Common myeloid progenitor, CD34-positive (primary cell): ENCODE data around the gene RAPGEF6.

Experiments used
- CTCF ChIA-PET: fragments of 350-600 bp; sonication (Branson Sonifier 250); formaldehyde crosslinking; loops from one replicate; lab custom pipeline; 2021; ENCODE audit warnings: antibody characterized with exemption; lab: Charles Lee
- POLR2A ChIA-PET: fragments of 350-600 bp; sonication (Branson Sonifier 250); formaldehyde crosslinking; loops from one replicate; lab custom pipeline; 2021; ENCODE audit warnings: antibody characterized with exemption; lab: Charles Lee
- DNase-seq, 3 donors: peaks; one replicate each; pipeline versions ENCODE4 v3.0.0 to v3.0.0-alpha.2; 2013
- H3K27ac ChIP-seq, 2 experiments: 1 replicate in 1 of 2; 2 replicates in 1 of 2; pipeline ENCODE4 v1.7.0; 2013; ENCODE audit warnings: inconsistent platforms in 2 of 2, low read length in 2 of 2, mild to moderate bottlenecking in 2 of 2, low read depth in 1 of 2, moderate library complexity in 1 of 2; ENCODE audit not compliant: severe bottlenecking in 2 of 2, insufficient read depth in 1 of 2, poor library complexity in 1 of 2
- H3K27me3 ChIP-seq, 5 experiments: replicated peaks in 2 of 5; 1 replicate in 3 of 5; 2 replicates in 2 of 5; pipeline versions ENCODE4 v1.6.1 to v1.7.0; 2013; ENCODE audit warnings: low read length in 4 of 5, mild to moderate bottlenecking in 2 of 5, moderate library complexity in 2 of 5, inconsistent platforms in 1 of 5; ENCODE audit not compliant: insufficient read depth in 5 of 5, control insufficient read depth in 4 of 5
- H3K36me3 ChIP-seq, 4 experiments: 1 replicate in 2 of 4; 2 replicates in 2 of 4; pipeline versions ENCODE4 v1.6.1 to v1.7.0; 2013; ENCODE audit warnings: low read length in 3 of 4, control low read depth in 1 of 4, mild to moderate bottlenecking in 1 of 4; ENCODE audit not compliant: control insufficient read depth in 4 of 4, insufficient read depth in 4 of 4
- H3K4me1 ChIP-seq, 4 experiments: 1 replicate in 3 of 4; 2 replicates in 1 of 4; pipeline versions ENCODE4 v1.6.1 to v1.7.1; 2013; ENCODE audit warnings: low read length in 3 of 4, mild to moderate bottlenecking in 3 of 4, control low read depth in 1 of 4, inconsistent platforms in 1 of 4, moderate library complexity in 1 of 4; ENCODE audit not compliant: control insufficient read depth in 4 of 4, insufficient read depth in 4 of 4; ENCODE audit errors: control extremely low read depth in 1 of 4
- H3K4me3 ChIP-seq, 7 experiments: 1 replicate in 4 of 7; 2 replicates in 3 of 7; pipeline versions ENCODE4 v1.5.1 to v1.7.0; 2013; ENCODE audit warnings: mild to moderate bottlenecking in 7 of 7, low read length in 6 of 7, moderate library complexity in 6 of 7, inconsistent platforms in 2 of 7, low read depth in 2 of 7, control low read depth in 1 of 7; ENCODE audit not compliant: insufficient read depth in 4 of 7, control insufficient read depth in 1 of 7; ENCODE audit errors: extremely low read depth in 1 of 7
- H3K9me3 ChIP-seq, 5 experiments: 1 replicate in 4 of 5; 2 replicates in 1 of 5; pipeline versions ENCODE4 v1.6.1 to v1.7.1; 2013; ENCODE audit warnings: low read length in 4 of 5, mild to moderate bottlenecking in 2 of 5, inconsistent platforms in 1 of 5, low read depth in 1 of 5, moderate library complexity in 1 of 5; ENCODE audit not compliant: control insufficient read depth in 4 of 5, insufficient read depth in 2 of 5; ENCODE audit errors: control extremely low read depth in 1 of 5
- WGBS: methylation state at CpG from one replicate; pipeline ENCODE4 v1.1.5; 2013; ENCODE audit not compliant: insufficient coverage; 5-methylcytosine and 5-hydroxymethylcytosine counted together

Gene RAPGEF6

DNA sequence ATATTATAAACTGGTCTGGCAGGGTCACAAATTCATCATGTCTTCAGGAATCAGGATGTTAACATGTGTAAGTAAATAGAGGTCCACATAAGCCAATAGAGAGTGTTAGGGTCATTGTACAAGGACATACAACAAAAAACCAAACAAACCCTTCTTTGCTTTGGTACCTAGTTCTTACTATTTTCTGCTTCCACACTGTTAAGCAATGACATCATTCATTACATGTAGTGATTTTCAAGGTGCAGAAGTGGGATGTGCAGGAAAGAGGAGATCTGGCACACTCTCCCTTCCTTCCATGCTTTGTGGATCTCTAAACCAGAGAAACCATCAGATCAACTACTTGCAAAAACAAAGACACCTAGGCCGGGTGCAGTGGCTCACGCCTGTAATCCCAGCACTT lies 184.1 kb downstream of the RAPGEF6 start:
- H3K4me1 ChIP-seq: no peaks in the 10 kb centered on the region
- WGBS: 100% methylated on average over 2 of the region's 2 CpGs
- peaks cover 23 to 79% (median 52%) of the 10 kb centered on the region in 4 experiments for H3K36me3 ChIP-seq
- ChIA-PET POLR2A (no interaction called here), CTCF (no interaction called here)
- no peak overlapping the region for H3K4me3 ChIP-seq
- H3K27ac ChIP-seq: no peak overlapping the region
- H3K9me3 ChIP-seq: no peaks in the 10 kb centered on the region
- H3K27me3 ChIP-seq: no peaks in the 10 kb centered on the region
- no peak for DNase-seq

DNA sequence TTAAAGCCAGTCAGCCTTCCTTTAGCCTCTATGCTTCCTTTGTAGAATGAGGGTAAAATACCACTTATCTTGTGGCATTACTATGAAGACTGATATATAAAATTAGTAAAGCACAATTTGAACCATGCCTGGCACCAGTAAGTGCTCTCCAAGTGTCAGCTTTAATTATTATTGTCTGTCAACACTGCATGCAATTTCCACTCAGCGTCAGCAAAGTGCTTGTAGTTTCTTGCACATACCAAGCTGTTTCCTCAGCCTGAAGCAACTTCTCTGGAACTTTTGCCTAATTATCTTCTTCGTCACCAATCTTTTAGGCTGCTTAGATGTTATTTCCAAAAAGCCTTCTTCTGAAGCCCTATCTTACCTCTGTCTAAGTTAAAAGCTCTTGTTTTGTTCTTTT lies 193.8 kb downstream of the RAPGEF6 start:
- ChIA-PET POLR2A (interaction anchor here (0.6 kb wide), 1 partner anchor 178 kb away, joined by 3 read pairs; no protein-coding TSS in a partner anchor), CTCF (interaction anchor here (0.8 to 1.7 kb wide), 3 partner anchors 8 to 568 kb away, joined by 3 to 6 read pairs (median 4); no protein-coding TSS in a partner anchor)
- no peak for DNase-seq
- WGBS: 93% methylated on average over 2 of the region's 2 CpGs
- Histone ChIP-seq H3K36me3 (peaks cover 29 to 82% (median 51%) of the 10 kb centered on the region in 4 experiments), H3K4me1 (no peaks in the 10 kb centered on the region), H3K9me3 (no peaks in the 10 kb centered on the region), H3K27me3 (no peaks in the 10 kb centered on the region), H3K4me3 (no peak overlapping the region), H3K27ac (no peak overlapping the region)

DNA sequence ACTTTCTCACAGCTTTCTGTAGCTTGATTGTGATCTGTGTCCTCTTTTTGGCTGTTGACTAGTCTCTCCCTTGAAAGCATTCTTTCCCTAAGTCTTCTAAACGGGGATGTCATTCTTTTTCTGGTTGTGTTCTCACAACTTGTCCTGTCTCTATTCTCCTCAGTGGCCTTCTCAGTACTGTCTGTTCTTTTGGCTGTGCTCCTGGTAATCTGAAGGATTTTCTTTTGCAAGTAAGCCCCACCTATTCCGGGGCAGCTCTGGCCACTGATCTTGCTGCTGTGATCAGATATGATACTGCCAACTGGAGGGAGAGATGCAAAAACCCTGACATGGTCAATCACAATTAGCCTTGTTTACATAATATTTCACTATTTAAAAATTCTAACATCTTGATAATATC lies 198.9 kb downstream of the RAPGEF6 start:
- H3K4me1 ChIP-seq: peaks cover 0 to 4% (median 0%) of the 10 kb centered on the region in 4 experiments
- no peaks in the 10 kb centered on the region for H3K27me3 ChIP-seq
- ChIA-PET CTCF (interaction anchor here (1.1 kb wide), 1 partner anchor 19 kb away, joined by 3 read pairs; no protein-coding TSS in a partner anchor), POLR2A (no interaction called here)
- DNase-seq: no peak
- no peaks in the 10 kb centered on the region for H3K9me3 ChIP-seq
- H3K4me3 ChIP-seq: no peak overlapping the region
- WGBS: 100% methylated on average over 1 of the region's 2 CpGs
- peaks cover 31 to 90% (median 58%) of the 10 kb centered on the region in 4 experiments for H3K36me3 ChIP-seq
- H3K27ac ChIP-seq: peak overlapping the region in 1 of 2 experiments; percentile 12

DNA sequence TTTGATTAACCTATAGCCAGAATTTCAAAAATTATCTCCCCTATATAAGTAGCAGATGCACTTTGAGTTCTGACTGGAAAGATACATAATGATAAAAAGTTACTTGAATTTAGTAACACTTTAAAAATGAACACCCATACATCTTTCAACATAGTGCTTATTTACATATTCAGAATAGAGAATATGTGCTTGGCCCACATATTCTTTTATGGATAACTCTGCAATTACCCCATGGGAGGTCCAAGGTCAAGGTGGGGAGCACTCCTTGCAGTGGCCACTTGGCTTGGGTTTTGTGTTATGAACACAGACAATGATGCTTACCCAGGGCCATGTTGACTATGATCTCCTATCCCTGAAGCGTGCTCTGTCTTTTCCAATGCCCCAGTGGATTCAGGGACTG lies 201.9 kb downstream of the RAPGEF6 start:
- Histone ChIP-seq H3K4me3 (no peak overlapping the region), H3K27me3 (no peaks in the 10 kb centered on the region), H3K36me3 (peaks cover 31 to 85% (median 57%) of the 10 kb centered on the region in 4 experiments), H3K27ac (no peak overlapping the region), H3K4me1 (peaks cover 0 to 4% (median 0%) of the 10 kb centered on the region in 4 experiments), H3K9me3 (no peaks in the 10 kb centered on the region)
- CTCF ChIA-PET: no interaction called here
- DNase-seq: no peak
- 100% methylated on average over 1 of the region's 1 CpG for WGBS
- POLR2A ChIA-PET: no interaction called here

DNA sequence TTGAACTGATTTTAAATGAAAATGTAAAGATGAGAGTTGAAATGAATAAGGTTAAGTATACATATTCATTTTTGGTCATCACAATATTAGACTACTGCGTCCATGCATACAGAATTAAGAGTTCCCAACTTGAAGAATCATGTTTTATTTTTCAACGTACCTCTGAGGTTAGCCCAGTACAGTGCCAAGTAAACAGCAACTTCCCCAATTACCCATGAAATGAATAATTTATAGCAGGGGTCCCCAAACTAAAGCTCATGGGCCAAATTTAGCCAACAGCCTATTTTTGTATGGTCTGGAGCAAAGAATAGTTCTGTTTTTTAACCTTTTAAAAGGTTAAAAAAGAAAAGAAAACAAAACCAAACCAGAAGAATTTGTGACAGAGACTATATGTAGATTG lies 203.2 kb downstream of the RAPGEF6 start:
- POLR2A ChIA-PET: no interaction called here
- peaks cover 0 to 4% (median 0%) of the 10 kb centered on the region in 4 experiments for H3K4me1 ChIP-seq
- peak in 1 of 3 donors; percentile 22 for DNase-seq
- no CpG with 5 or more reads among the region's 2 CpGs for WGBS
- no peaks in the 10 kb centered on the region for H3K9me3 ChIP-seq
- CTCF ChIA-PET: interaction anchor here (1.2 kb wide), 1 partner anchor 9 kb away, joined by 4 read pairs; no protein-coding TSS in a partner anchor
- no peaks in the 10 kb centered on the region for H3K27me3 ChIP-seq
- H3K27ac ChIP-seq: no peak overlapping the region
- H3K36me3 ChIP-seq: peaks cover 30 to 82% (median 58%) of the 10 kb centered on the region in 4 experiments
- no peak overlapping the region for H3K4me3 ChIP-seq

DNA sequence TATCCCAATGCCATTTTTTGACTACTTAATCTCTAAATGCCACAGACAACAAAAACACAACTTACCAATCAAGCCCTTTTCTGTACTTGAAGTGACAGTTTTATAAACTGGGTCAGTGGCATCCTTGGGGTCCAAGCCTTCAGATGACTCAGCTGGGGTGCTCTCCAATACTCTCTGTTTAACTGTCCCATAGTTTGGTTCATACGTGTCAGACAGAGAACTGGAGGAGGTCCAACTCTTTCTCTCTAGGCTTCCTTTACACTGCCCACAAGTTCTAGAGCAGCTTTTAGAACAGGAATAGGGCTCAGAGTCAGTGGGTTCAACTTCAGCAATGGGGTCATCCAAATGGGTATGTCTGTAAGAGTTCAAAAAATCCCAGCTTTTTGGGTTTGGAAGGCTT lies 204.2 kb downstream of the RAPGEF6 start:
- Histone ChIP-seq H3K4me1 (peaks cover 0 to 4% (median 0%) of the 10 kb centered on the region in 4 experiments), H3K9me3 (no peaks in the 10 kb centered on the region), H3K36me3 (peaks cover 31 to 83% (median 59%) of the 10 kb centered on the region in 4 experiments), H3K4me3 (no peak overlapping the region), H3K27me3 (no peaks in the 10 kb centered on the region), H3K27ac (no peak overlapping the region)
- 29% methylated on average over 1 of the region's 1 CpG for WGBS
- CTCF ChIA-PET: interaction anchor here (0.7 to 1.2 kb wide), 2 partner anchors 8 to 14 kb away, joined by 3 to 4 read pairs; no protein-coding TSS in a partner anchor
- POLR2A ChIA-PET: interaction anchor here (0.6 kb wide), 1 partner anchor 8 kb away, joined by 5 read pairs; no protein-coding TSS in a partner anchor
- no peak for DNase-seq

DNA sequence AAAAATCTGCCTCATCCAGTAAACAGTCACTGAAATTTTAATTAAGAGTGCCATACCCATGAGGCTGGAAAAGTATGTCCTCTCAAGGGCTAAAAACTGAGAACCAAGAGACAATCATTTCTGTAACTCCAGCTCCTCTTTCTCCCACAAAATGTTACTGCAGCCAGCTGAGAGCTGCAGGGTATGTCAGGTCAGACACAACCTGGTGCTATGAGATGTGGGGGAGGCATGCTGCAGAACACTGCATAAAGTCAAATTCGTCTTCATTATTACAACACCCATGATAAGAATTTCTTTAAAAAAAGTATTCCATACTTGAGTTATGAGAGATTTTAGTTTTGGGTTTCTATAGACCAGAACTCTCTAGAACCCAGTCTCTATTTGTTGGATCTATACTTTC lies 209.0 kb downstream of the RAPGEF6 start:
- DNase-seq: no peak
- Histone ChIP-seq H3K27ac (no peak overlapping the region), H3K9me3 (no peaks in the 10 kb centered on the region), H3K4me3 (no peak overlapping the region), H3K4me1 (peaks cover 0 to 2% (median 0%) of the 10 kb centered on the region in 4 experiments), H3K27me3 (no peaks in the 10 kb centered on the region), H3K36me3 (peaks cover 26 to 69% (median 42%) of the 10 kb centered on the region in 4 experiments)
- POLR2A ChIA-PET: no interaction called here
- no CpG with 5 or more reads among the region's 1 CpG for WGBS
- CTCF ChIA-PET: interaction anchor here (0.9 to 2.1 kb wide), 5 partner anchors 10 to 637 kb away, joined by 3 to 5 read pairs (median 3); no protein-coding TSS in a partner anchor
